ENCODE results near the gene ZNF438. TPM values are rescaled to one million over a fixed set of nuclear protein-coding genes. Genes with fewer than 3 reads are reported as not detected.
A peak's percentile ranks its signal among the peaks of the same experiment; 100 is the strongest.

Gene ZNF438
- total RNA-seq, 2 experiments from 2014 or later: 3.1 to 3.9 TPM

DNA sequence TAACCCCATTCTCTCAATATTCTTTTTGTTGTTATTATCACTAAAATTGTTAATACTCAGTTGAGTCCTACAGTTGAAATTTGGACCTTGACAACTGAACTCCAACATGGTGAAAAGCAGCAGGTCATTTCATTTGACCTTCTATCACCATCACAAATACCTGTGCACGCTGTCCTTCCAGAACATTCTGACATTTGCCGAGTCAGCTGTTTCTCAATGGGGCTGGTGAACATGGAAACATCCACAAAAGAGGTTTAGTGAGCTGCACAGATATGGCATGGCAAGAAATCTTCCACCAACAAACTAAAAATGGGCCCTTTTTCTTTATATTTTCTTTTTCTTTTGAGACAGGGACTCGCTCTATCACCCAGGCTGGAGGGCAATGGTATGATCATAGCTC is 169.7 kb downstream of the ZNF438 start:
- Mint-ChIP-seq H3K4me1 (no peaks in the 10 kb centered on the region), H3K4me3 (no peak overlapping the region)

DNA sequence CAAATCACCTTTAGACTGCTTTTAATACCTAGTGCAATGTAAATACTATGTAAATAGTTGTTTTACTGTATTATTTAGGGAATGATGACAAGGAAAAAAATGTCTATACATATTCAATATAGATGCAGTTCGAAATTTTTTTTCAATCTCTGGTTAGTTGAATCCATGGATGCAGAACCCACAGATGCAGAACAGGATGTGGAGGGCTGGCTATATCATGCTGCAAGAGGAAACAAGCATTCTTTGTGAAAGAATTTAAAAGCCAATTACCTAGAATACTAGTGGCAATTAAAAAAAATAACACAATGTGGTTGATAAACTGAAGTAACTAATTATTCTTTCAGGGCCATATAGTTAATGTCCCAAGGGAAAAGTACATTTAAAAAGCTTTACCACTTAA is 170.4 kb downstream of the ZNF438 start:
- H3K27ac Mint-ChIP-seq: no peak overlapping the region
- H3K27me3 Mint-ChIP-seq: no peaks in the 10 kb centered on the region
- H3K4me1 Mint-ChIP-seq: no peaks in the 10 kb centered on the region
- ATAC-seq (ENCODE audit: low read depth) (no peak), DNase-seq (no peak)
- H3K4me3 Mint-ChIP-seq: no peak overlapping the region
- no peaks in the 10 kb centered on the region for H3K36me3 Mint-ChIP-seq
- no peaks in the 10 kb centered on the region for H3K9me3 Mint-ChIP-seq
- POLR2A ChIA-PET: no interaction called here

More for the DNA sequence above, 169.7 kb downstream of the ZNF438 start:
- POLR2A ChIA-PET: no interaction called here
- H3K27ac Mint-ChIP-seq: no peak overlapping the region
- no peaks in the 10 kb centered on the region for H3K9me3 Mint-ChIP-seq
- H3K36me3 Mint-ChIP-seq: no peaks in the 10 kb centered on the region
- DNase-seq: no peak
- no peak for ATAC-seq (ENCODE audit: low read depth)
- no peaks in the 10 kb centered on the region for H3K27me3 Mint-ChIP-seq

DNA sequence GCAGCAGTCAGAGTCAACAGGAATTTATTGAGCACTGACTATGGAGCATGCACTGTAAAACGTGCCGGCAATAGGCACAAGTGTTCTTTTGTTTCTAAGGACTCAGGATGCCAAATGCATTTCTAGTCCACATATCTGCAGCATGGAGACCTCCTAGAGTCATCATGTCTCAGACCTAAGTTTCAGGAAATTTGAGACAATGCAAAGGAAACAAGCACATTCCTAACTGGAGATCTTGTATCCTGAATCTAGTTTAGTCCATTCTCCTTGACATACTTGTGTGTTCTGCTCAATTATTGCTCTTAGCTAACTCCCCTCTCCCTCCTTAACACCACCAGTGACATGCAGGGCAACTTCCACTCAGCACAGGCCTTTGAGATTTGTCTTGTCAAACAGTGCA is 173.2 kb downstream of the ZNF438 start:
- H3K36me3 Mint-ChIP-seq: no peaks in the 10 kb centered on the region
- DNase-seq (no peak), ATAC-seq (ENCODE audit: low read depth) (no peak)
- POLR2A ChIA-PET: no interaction called here
- H3K27me3 Mint-ChIP-seq: no peaks in the 10 kb centered on the region
- no peak overlapping the region for H3K4me3 Mint-ChIP-seq
- H3K4me1 Mint-ChIP-seq: no peaks in the 10 kb centered on the region
- H3K27ac Mint-ChIP-seq: no peak overlapping the region
- H3K9me3 Mint-ChIP-seq: no peaks in the 10 kb centered on the region

DNA sequence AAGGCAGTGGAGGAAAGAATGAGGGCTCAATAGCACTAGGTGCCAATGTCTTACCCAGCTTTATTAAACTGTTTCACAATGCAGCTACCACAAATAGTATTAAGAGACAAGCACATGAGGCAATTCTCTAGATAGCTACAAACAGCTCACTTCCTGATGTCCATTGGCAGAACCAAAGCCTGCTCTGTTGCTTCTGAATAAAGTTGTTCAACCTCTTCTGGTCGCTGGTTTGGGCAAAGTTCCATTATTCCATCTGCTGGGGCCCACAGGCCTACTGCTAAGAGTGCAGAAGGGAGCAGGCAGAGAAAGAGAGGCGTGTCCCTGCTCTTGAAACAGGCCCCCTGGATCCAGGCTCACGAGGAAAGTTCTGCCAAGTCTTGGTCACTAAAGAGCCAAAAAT is 173.9 kb downstream of the ZNF438 start:
- H3K4me1 Mint-ChIP-seq: no peaks in the 10 kb centered on the region
- no peak overlapping the region for H3K27ac Mint-ChIP-seq
- H3K36me3 Mint-ChIP-seq: no peaks in the 10 kb centered on the region
- POLR2A ChIA-PET: no interaction called here
- H3K9me3 Mint-ChIP-seq: no peaks in the 10 kb centered on the region
- ATAC-seq (ENCODE audit: low read depth) (no peak), DNase-seq (no peak)
- H3K27me3 Mint-ChIP-seq: no peaks in the 10 kb centered on the region
- H3K4me3 Mint-ChIP-seq: no peak overlapping the region

DNA sequence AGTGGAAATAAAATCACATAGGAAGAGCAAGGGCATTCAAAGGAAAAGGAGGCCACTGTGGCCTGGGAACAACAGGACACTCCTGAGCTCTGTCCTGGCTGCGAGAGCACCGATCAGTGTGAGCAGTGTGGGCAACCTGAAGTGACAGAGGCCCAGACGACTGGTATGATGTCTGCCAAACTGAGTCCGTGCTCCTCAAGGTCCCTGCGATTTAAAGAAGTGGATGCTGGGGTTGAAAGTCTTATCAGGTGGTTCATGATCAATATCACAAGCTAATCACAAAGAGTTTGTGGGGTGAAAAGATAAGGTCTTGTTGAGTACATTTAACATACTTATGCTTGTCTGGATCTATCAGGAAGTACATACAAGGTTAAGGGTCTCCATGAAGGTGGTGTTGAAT is 176.5 kb downstream of the ZNF438 start:
- DNase-seq (no peak), ATAC-seq (ENCODE audit: low read depth) (no peak)
- Mint-ChIP-seq H3K27me3 (no peaks in the 10 kb centered on the region), H3K36me3 (no peaks in the 10 kb centered on the region), H3K4me1 (no peaks in the 10 kb centered on the region), H3K4me3 (no peak overlapping the region), H3K9me3 (no peaks in the 10 kb centered on the region), H3K27ac (no peak overlapping the region)
- POLR2A ChIA-PET: no interaction called here

DNA sequence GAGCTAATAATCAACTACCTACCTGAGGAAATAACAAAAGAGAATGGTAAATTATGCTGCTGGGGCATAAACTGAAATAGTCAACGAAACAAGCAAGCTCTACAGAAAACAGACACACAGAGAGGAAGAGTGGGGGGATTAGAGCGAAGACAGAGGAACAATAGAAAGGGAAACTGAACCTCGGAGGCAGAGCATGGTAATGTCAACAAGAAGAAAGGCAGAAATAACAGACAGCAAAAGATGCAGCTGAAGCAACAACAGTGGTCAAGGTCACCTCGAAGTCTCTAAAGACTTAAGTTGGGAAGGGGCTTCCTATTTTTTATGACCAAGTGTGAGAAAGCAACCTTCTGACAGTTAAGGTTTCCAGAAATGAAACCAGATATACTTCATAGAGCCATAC is 177.0 kb downstream of the ZNF438 start:
- Mint-ChIP-seq H3K9me3 (no peaks in the 10 kb centered on the region), H3K4me3 (no peak overlapping the region), H3K36me3 (no peaks in the 10 kb centered on the region), H3K4me1 (no peaks in the 10 kb centered on the region), H3K27ac (no peak overlapping the region), H3K27me3 (no peaks in the 10 kb centered on the region)
- ATAC-seq (ENCODE audit: low read depth) (no peak), DNase-seq (no peak)
- POLR2A ChIA-PET: no interaction called here

DNA sequence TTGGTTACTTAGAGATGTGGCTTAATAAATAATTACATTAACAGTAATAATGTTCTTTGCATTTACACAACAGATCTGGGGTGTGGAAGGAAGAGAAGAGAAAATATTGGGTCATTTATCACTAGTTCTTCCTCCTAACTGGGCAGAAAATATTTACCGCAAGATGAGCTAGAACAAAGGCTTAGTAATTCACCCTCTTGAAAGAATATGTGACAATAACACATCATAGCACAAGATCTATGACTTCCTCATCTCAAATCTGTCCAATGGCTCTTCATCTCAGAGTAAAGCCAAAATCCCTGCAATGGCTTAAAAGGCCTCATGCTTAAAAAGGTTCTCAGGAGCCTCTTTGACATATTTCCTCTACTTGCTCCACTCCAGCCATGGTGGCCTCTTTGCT is 178.6 kb downstream of the ZNF438 start:
- Mint-ChIP-seq H3K4me1 (peaks cover 6% of the 10 kb centered on the region), H3K27ac (no peak overlapping the region), H3K36me3 (no peaks in the 10 kb centered on the region), H3K4me3 (no peak overlapping the region), H3K27me3 (no peaks in the 10 kb centered on the region), H3K9me3 (no peaks in the 10 kb centered on the region)
- POLR2A ChIA-PET: no interaction called here
- no peak for DNase-seq
- no peak for ATAC-seq (ENCODE audit: low read depth)

DNA sequence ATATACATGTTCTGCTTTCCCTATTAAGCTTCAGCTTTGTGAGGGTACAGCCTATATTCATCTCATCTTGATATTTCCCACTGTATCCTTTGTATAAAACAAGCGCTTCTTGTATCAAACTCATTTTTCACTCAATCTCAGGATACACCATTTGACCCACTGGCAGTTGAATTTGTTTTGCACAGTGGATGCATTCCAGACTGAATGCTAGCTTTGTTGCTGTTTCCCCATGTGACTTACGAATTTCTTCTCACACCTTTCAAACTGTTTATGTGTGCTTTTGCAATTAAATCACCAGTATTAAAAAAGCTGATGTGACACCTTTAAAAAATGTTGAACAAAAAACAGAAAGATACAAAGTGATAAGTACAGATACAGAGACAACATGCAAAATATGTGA is 180.9 kb downstream of the ZNF438 start:
- no peak overlapping the region for H3K27ac Mint-ChIP-seq
- ATAC-seq (ENCODE audit: low read depth) (no peak), DNase-seq (no peak)
- no peak overlapping the region for H3K4me3 Mint-ChIP-seq
- H3K36me3 Mint-ChIP-seq: no peaks in the 10 kb centered on the region
- H3K4me1 Mint-ChIP-seq: peaks cover 6% of the 10 kb centered on the region
- H3K9me3 Mint-ChIP-seq: no peaks in the 10 kb centered on the region
- H3K27me3 Mint-ChIP-seq: no peaks in the 10 kb centered on the region
- POLR2A ChIA-PET: no interaction called here

DNA sequence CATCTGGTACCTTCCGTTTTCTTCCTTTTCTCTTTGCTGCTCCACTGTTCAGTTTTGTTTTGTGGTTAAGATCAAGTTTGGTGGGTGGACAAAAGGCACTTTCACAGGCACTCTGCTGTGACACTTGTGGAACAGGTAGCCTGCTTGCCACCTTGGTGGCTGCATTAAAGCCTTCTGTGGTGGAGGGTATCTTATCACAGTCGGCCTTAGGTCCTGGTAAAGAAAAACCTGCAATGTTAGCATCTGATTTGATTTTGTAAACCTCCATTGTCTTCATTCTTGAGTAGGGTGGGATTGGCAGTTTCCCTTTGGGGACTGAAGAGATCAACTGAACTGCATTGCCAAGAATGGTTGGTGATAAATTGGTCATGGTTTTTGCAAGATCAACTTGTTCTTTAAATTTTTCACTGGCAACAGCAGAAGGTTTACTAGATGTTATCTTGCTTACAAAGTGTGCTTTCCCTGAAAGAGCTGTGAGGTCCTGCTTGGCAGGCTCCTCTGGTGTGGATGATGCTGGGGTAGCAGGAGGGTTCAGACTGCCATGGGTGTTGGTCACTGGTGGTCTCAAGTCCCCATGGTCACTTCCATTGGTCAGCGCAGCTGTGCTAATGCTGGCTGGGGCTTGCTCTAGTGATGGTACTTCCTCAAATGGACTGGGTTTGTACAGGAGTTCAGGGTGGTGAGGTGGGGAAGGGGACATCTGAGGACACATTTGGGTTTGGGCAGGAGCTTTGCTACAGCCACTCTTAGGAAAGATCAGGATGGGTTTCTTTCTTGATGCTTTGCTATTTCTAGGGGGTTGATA is 182.2 kb downstream of the ZNF438 start:
- POLR2A ChIA-PET: no interaction called here
- no peak overlapping the region for H3K4me3 Mint-ChIP-seq
- ATAC-seq (ENCODE audit: low read depth) (no peak), DNase-seq (no peak)
- no peaks in the 10 kb centered on the region for H3K36me3 Mint-ChIP-seq
- no peaks in the 10 kb centered on the region for H3K27me3 Mint-ChIP-seq
- peaks cover 6% of the 10 kb centered on the region for H3K4me1 Mint-ChIP-seq
- no peak overlapping the region for H3K27ac Mint-ChIP-seq
- H3K9me3 Mint-ChIP-seq: no peaks in the 10 kb centered on the region

DNA sequence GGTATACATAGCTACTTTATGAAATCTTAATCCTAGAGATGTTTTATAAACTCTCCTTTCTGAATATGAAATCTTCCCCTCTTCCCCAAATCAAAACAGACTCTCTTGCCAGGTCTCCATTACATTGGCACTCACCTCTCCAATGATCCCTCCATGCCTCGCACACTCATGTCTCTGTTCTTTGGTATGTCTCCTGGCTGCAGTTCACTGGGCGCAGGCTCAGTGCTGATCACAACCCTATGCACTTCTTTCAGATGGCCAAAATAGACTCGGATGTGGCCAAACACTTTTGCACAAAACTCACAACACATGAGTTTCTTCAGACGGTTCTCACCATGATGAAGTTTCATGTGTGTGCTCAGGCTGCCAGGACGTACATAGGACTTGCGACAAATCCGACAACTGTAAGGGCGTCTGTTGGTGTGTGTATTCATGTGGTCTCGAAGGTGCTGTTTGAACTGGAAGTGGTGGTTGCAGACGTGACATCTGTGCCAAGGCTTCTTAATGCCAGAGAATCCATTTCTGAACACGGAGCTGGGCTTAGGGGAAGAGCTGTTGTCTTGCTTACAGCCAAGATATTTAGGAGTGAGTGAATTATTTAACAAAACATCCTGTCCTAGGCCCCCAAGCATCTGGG is 183.2 kb downstream of the ZNF438 start:
- ATAC-seq (ENCODE audit: low read depth) (no peak), DNase-seq (no peak)
- Mint-ChIP-seq H3K36me3 (no peaks in the 10 kb centered on the region), H3K4me1 (peaks cover 6% of the 10 kb centered on the region), H3K4me3 (no peak overlapping the region), H3K9me3 (no peaks in the 10 kb centered on the region), H3K27ac (peak overlapping the region; percentile 21), H3K27me3 (no peaks in the 10 kb centered on the region)
- POLR2A ChIA-PET: interaction anchor here (0.6 kb wide), 1 partner anchor 159 kb away, joined by 4 read pairs; no protein-coding TSS in a partner anchor

DNA sequence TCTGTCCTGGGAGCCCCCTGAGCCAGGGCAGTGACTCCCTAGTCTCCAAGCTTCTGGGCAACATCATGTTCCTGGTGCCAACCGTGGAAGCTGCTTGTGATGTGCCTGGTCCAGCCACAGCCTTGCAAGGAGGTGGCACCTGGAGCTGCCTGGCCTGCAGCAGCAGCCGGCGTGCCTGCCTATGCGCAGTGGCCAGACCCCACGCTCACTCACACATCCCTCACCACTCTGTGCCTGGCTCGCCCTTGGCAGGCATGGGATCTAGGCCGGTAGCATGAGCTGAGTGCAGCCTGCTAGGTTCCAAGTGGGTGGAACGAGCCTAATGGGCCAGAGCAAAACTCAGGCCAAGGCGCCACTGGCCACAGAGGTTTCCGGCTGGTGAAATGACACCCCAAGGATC is 184.0 kb downstream of the ZNF438 start:
- no peak overlapping the region for H3K4me3 Mint-ChIP-seq
- no peaks in the 10 kb centered on the region for H3K9me3 Mint-ChIP-seq
- H3K27ac Mint-ChIP-seq: no peak overlapping the region
- ATAC-seq (ENCODE audit: low read depth): no peak
- DNase-seq: no peak
- H3K36me3 Mint-ChIP-seq: no peaks in the 10 kb centered on the region
- no peaks in the 10 kb centered on the region for H3K27me3 Mint-ChIP-seq
- POLR2A ChIA-PET: interaction anchor here (0.6 kb wide), 1 partner anchor 160 kb away, joined by 4 read pairs; no protein-coding TSS in a partner anchor
- H3K4me1 Mint-ChIP-seq: peaks cover 6% of the 10 kb centered on the region

DNA sequence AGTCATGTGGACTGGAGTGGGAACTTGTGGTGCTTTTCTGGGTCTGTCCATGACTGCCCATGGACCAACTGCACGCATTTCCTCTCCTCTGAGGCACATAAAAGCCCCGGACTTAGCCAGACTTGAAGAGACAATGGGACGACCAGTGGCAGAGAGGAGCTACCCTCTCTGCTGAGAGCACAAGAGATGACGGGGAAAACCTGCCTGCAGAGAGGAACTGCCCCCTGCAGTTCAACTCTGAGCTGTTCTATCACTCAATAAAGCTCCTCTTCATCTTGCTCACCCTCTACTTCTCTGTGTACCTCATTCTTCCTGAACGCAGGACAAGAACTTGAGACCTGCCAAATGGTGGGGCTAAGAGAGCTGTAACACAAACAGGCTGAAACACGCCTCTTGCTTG is 184.5 kb downstream of the ZNF438 start:
- ATAC-seq (ENCODE audit: low read depth): no peak
- Mint-ChIP-seq H3K27ac (no peak overlapping the region), H3K36me3 (no peaks in the 10 kb centered on the region), H3K9me3 (no peaks in the 10 kb centered on the region), H3K4me1 (peaks cover 6% of the 10 kb centered on the region), H3K27me3 (no peaks in the 10 kb centered on the region), H3K4me3 (no peak overlapping the region)
- no peak for DNase-seq
- POLR2A ChIA-PET: no interaction called here

DNA sequence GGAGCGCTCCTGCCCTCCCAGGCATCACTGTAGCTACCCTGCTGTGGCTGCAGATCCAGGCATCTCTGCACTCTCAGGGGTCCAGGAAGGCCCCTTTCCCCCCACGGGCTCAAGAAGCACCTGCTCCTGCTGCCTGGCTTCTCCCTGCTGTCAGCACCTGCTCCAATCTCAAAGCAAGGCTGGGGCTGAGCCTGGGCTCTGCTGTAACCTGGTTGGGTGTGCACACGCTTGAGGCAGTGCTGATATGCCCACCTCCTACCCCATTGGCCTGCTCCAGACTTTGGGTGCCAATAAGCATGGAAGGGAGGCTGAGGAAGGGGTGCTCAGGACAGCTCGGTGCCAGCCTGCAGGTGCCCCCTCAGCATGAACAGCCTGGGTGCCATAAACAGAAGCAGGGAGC is 185.0 kb downstream of the ZNF438 start:
- H3K27me3 Mint-ChIP-seq: no peaks in the 10 kb centered on the region
- H3K9me3 Mint-ChIP-seq: no peaks in the 10 kb centered on the region
- H3K36me3 Mint-ChIP-seq: no peaks in the 10 kb centered on the region
- H3K4me3 Mint-ChIP-seq: no peak overlapping the region
- POLR2A ChIA-PET: no interaction called here
- H3K4me1 Mint-ChIP-seq: peaks cover 6% of the 10 kb centered on the region
- H3K27ac Mint-ChIP-seq: no peak overlapping the region
- no peak for ATAC-seq (ENCODE audit: low read depth)
- no peak for DNase-seq

DNA sequence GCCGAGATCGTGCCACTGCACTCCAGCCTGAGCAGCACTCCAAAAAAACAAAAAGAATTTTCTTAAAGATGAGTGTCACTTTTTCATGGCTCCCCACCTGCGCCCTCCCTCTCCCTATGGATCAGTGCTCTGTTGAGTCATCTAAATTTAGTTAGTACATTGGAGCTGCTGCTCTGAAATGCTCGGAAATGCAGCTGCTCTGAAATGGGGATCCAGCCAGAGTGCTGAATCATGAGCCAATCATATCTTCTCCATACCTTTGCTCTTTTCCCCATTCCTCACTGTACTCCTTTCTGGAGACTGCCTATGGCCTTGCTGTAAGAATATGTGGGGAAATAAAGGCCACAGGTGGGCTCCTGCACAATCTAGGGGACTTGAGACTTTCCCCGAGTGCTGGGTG is 188.8 kb downstream of the ZNF438 start:
- POLR2A ChIA-PET: no interaction called here
- Mint-ChIP-seq H3K4me1 (no peaks in the 10 kb centered on the region), H3K9me3 (no peaks in the 10 kb centered on the region), H3K27me3 (no peaks in the 10 kb centered on the region), H3K27ac (no peak overlapping the region), H3K4me3 (no peak overlapping the region), H3K36me3 (no peaks in the 10 kb centered on the region)
- DNase-seq (no peak), ATAC-seq (ENCODE audit: low read depth) (no peak)

All from activated naive CD8-positive, alpha-beta T cell treated with anti-CD3 and anti-CD28 coated beads, Interleukin-2, amount 10 ng/mL, durations not matched to agents 7 days and 5 days (primary cell).